Dorsolateral prefrontal cortex (tissue), 118 donors: ENCODE data around the gene BCL2L13. TPM values are rescaled to one million over a fixed set of nuclear protein-coding genes. Genes with fewer than 3 reads are reported as not detected.

Experiments
- microRNA-seq, 43 experiments: library from miRNA; unstranded; fragments of <30 nt; microRNA quantifications; one replicate each; pipeline ENCODE4 v1.2.0, GENCODE V29; 2022
- total RNA-seq, 120 experiments: library from RNA; stranded (reverse); gene quantifications; one replicate each; pipeline versions ENCODE4 v1.2.3 to v1.2.4, GENCODE V29; 2022

The BCL2L13 gene
- total RNA-seq, 120 experiments from 2014 or later: 64.1 to 146 (median 96.5) TPM

Small RNA genes lying within 50 kb of the gene (microRNA-seq; reads per million reads assigned to microRNA genes)
- 0 reads per million in 43 experiments for gene MIR3198-1

Other genes starting within 250 kb of the BCL2L13 start
- 100 to 1,000 TPM in 45 of 120 experiments, 10 to 100 TPM in 75; 42.3 to 286 (median 91.0) TPM for gene SLC25A18, start 75.3 kb upstream of the BCL2L13 start, total RNA-seq
- 100 to 1,000 TPM; 113 to 439 (median 333) TPM for gene ATP6V1E1, start 10.0 kb upstream of the BCL2L13 start, total RNA-seq
- gene BID, start 135.7 kb downstream of the BCL2L13 start, total RNA-seq: 10 to 100 TPM; 14.9 to 53.3 (median 31.3) TPM